ENCODE results near the gene MRPL18.
A peak's percentile ranks its signal among the peaks of the same experiment; 100 is the strongest.
"Not testable (repeated sequence)": the region's sequence is repeated elsewhere in the genome, so short reads cannot be mapped to it uniquely, and the experiment has no call there.

The MRPL18 gene

DNA sequence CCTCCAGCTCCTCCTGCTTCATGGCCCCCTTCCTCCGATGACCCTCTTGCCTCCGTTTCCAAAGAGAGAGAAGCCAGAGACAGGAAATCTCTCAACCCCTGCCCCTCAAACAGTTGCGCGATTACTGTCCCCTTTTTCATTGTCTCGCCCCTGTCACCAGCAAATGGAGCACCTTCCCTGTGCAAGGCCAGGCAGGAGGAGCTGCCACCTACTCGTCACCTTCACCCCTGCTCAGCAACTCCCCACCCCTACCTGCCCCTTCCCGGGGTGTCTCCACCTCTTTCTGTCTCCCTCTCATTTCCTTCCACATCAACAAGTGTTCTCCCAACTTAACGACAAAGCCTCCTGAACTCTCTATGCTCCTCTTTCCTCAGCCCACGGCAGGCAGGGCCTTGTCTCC is 23.5 kb downstream of the MRPL18 start:
- no peak overlapping the region for H3K27ac Mint-ChIP-seq
- no peak for DNase-seq
- H3K36me3 Mint-ChIP-seq (ENCODE audit: insufficient read depth), result no peaks in the 10 kb centered on the region
- no peak for ATAC-seq (replicated peaks)
- no peaks in the 10 kb centered on the region for H3K9me3 Mint-ChIP-seq
- no peak overlapping the region for H3K4me3 Mint-ChIP-seq
- no peaks in the 10 kb centered on the region for H3K27me3 Mint-ChIP-seq
- H3K4me1 Mint-ChIP-seq (ENCODE audit: low read depth in 2 of 2), result no peaks in the 10 kb centered on the region

DNA sequence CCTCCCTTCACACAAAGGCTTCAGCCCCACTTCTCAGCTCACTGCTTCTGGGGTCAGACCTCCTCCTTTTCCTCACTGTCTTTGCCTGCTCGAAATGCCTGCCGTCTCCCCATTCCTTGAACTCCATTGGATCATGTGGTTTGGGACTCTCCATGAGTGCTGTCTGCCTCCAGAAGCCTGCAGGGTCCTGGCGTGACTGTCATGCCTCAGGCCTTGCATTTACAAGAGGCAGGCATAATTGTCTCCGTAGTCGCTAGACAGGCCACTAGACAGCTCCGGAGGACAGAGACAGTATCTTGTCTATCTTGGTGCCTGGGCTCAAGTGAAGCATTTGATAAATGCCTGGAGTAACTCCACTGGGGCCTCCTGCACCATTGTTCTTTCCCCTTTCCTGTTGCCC is 25.1 kb downstream of the MRPL18 start:
- Mint-ChIP-seq H3K4me1 (ENCODE audit: low read depth in 2 of 2) (peaks cover 12 to 13% of the 10 kb centered on the region in 2 donors), H3K36me3 (ENCODE audit: insufficient read depth) (no peaks in the 10 kb centered on the region), H3K4me3 (no peak overlapping the region), H3K27ac (no peak overlapping the region), H3K27me3 (no peaks in the 10 kb centered on the region), H3K9me3 (no peaks in the 10 kb centered on the region)
- no peak for ATAC-seq (replicated peaks)
- DNase-seq, result no peak

DNA sequence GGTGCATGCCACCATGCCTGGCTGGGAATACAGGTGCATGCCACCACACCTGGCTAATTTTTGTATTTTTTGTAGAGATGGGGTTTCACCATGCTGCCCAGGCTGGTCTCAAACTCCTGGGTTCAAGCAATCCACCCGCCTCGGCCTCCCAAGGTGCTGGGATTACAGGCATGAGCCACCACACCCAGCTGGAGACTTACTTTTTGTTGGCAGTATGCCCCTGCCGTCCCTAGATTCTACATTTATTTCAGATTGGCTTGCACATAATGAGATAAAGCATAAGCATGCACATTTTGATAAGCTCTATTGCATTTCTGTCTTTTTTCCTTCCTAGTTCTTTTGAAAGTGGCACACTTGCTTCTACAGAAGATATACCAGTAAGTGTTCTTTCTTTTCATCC is 26.5 kb downstream of the MRPL18 start:
- ATAC-seq (replicated peaks); H3K27ac Mint-ChIP-seq; H3K9me3 Mint-ChIP-seq; H3K4me3 Mint-ChIP-seq; H3K27me3 Mint-ChIP-seq; DNase-seq; H3K36me3 Mint-ChIP-seq (ENCODE audit: insufficient read depth): not testable (repeated sequence)
- H3K4me1 Mint-ChIP-seq (ENCODE audit: low read depth in 2 of 2), result peaks cover 16% of the 10 kb centered on the region in 2 donors

DNA sequence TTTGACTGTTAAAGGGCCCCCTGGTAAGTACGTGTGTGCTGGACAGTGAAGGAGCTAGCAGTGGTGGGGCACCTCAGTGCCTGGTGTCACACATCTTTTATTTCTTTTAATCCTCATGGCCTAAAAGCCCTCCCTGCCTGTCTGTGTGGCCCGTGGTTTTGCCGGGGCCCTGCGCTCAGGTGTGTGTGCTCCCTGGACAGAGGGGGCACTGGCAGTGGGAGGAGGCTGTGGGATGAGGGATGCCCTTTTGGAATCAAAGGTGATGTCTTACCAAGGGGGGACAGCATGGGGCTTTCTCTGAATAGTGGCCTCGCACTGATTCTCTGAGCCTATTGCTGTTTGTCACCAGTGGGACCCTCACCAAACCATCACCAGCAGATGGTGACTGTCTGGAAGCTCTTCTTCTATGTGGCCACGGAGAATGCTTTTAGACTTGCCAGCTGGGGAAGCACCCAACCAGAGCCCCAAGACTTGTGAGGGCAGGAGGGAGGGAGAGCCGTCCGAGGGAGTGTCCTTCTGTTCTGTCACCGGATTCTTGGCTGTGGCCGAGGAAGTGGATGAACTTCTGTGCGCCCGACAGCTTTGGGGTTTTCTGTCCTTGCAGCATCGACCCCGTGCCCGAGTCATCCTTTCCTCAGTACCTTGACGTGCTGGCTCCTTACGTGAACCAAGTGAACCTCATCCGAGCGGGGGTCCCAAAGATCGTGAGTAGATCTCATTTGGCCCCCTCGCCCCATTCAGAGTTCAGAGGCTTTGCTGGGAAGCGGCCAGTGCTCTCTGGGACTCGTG is 27.9 kb downstream of the MRPL18 start:
- DNase-seq, result no peak
- Mint-ChIP-seq H3K27ac (no peak overlapping the region), H3K27me3 (peaks cover 0 to 7% of the 10 kb centered on the region in 2 donors), H3K9me3 (no peaks in the 10 kb centered on the region), H3K36me3 (ENCODE audit: insufficient read depth) (no peaks in the 10 kb centered on the region), H3K4me1 (ENCODE audit: low read depth in 2 of 2) (peaks cover 16% of the 10 kb centered on the region in 2 donors), H3K4me3 (no peak overlapping the region)
- ATAC-seq (replicated peaks), result no peak

DNA sequence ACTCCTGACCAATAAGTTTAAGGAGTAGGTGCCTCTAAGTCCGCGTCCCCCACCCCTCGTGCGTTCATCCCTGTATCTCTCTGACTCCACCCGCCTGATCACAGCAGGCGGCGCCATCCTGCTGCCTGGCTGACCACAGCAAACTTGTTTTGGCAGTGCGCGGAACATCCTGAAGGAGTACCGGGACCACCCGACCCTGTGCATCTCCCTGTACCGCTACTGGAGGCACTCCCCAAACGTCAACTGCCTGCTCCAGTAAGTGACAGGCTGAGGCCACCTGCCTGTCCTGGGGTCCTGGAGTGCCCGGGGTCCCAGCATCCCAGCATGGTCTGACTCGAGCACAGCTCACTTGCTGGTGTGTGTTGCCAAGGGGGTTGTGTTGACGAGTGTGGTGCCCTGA is 28.8 kb downstream of the MRPL18 start:
- peak overlapping the region in 1 of 2 donors; percentile 74 for H3K4me3 Mint-ChIP-seq
- no peaks in the 10 kb centered on the region for H3K9me3 Mint-ChIP-seq
- peaks cover 0 to 10% of the 10 kb centered on the region in 2 donors for H3K27me3 Mint-ChIP-seq
- ATAC-seq (replicated peaks) (no peak), DNase-seq (no peak)
- peak overlapping the region in 1 of 2 donors; percentile 62 for H3K27ac Mint-ChIP-seq
- H3K4me1 Mint-ChIP-seq (ENCODE audit: low read depth in 2 of 2), result peaks cover 16% of the 10 kb centered on the region in 2 donors
- H3K36me3 Mint-ChIP-seq (ENCODE audit: insufficient read depth), result no peaks in the 10 kb centered on the region

DNA sequence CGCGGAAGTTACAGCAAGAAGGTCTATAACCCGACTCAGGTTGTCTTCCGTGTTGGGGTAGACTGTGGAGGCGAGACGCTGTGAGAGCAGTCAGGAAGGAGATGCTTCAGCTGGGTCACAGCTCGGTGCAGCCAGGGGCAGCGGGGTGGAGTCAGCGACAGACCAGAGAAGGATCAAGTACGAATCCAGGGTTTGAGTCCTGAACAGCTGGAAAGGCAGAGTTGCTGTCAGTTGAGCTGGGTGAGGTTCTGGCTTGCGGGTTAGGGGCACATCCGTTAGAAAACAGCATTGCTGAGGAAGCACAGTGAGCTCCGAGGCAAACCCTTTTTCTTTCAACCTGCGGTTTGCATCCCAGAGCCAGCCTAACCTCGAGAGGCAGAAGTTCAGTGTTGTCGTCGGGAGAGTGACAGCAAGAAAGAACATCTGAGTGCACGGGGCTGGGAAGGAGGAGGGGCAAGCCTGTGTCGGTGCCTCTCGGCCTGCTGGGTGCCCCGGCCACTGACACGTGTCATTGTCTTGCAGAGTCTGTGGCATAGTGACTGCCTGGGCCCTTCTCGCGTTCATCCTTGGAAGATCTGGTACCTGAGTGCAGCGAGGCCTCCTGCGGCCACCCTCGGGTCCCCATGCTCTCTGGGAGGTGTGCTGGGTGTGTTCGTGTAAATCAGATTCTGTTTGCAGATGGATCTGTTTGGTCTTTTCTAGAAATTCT is 29.8 kb downstream of the MRPL18 start:
- Mint-ChIP-seq H3K9me3 (no peaks in the 10 kb centered on the region), H3K36me3 (ENCODE audit: insufficient read depth) (no peaks in the 10 kb centered on the region), H3K4me1 (ENCODE audit: low read depth in 2 of 2) (peaks cover 16% of the 10 kb centered on the region in 2 donors), H3K27ac (peak overlapping the region; percentile 54 to 62), H3K4me3 (peak overlapping the region; percentile 72 to 74), H3K27me3 (peaks cover 0 to 10% of the 10 kb centered on the region in 2 donors)
- peak in 1 of 3 experiments; percentile 4 for DNase-seq
- ATAC-seq (replicated peaks), result peak; percentile 80

DNA sequence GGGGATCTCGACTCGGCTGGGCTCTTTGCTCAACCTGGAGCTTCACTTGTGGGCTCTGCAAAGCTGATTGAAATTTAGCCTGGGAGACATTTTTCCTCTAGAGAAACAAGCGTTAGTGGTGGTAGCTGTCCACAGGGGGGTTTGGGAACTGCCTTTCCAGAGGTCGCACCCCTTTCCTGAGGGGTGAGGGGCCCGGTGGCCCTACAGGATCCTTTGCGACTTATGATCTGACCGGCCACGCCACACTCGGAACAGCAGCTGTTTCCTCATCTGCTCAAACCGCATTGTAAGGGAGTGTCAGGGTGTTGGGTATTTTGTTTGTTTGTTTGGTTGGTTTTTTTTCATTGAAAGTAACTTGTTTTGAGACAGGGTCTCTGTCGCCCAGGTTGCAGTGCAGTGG is 30.9 kb downstream of the MRPL18 start:
- Mint-ChIP-seq H3K27ac (no peak overlapping the region), H3K4me3 (no peak overlapping the region), H3K4me1 (ENCODE audit: low read depth in 2 of 2) (peaks cover 16% of the 10 kb centered on the region in 2 donors), H3K36me3 (ENCODE audit: insufficient read depth) (no peaks in the 10 kb centered on the region), H3K27me3 (peaks cover 0 to 10% of the 10 kb centered on the region in 2 donors), H3K9me3 (no peaks in the 10 kb centered on the region)
- DNase-seq (no peak), ATAC-seq (replicated peaks) (no peak)

DNA sequence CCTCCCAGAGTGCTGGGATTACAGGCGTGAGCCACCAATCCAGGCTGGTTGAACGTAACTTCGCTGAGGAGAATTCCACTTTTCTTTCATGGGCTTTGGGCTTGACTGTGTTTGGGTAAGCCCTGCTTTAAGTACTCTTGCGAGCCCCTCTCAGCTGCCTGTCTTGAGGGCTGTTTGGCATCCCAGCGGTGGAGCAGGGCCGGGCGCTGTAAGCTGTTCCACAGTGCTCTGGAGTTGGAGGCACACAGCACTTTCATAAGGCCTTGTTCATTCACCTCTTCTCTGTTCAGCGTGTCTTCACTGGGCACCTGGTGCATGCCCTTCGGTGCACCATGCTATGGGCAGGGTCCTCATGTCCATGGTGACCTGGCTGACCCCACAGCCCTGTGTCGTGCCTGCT is 31.5 kb downstream of the MRPL18 start:
- H3K36me3 Mint-ChIP-seq (ENCODE audit: insufficient read depth), result no peaks in the 10 kb centered on the region
- H3K4me1 Mint-ChIP-seq (ENCODE audit: low read depth in 2 of 2), result peaks cover 16% of the 10 kb centered on the region in 2 donors
- ATAC-seq (replicated peaks) (no peak), DNase-seq (no peak)
- H3K9me3 Mint-ChIP-seq, result no peaks in the 10 kb centered on the region
- H3K27ac Mint-ChIP-seq, result no peak overlapping the region
- H3K4me3 Mint-ChIP-seq, result no peak overlapping the region
- H3K27me3 Mint-ChIP-seq, result peaks cover 0 to 10% of the 10 kb centered on the region in 2 donors

DNA sequence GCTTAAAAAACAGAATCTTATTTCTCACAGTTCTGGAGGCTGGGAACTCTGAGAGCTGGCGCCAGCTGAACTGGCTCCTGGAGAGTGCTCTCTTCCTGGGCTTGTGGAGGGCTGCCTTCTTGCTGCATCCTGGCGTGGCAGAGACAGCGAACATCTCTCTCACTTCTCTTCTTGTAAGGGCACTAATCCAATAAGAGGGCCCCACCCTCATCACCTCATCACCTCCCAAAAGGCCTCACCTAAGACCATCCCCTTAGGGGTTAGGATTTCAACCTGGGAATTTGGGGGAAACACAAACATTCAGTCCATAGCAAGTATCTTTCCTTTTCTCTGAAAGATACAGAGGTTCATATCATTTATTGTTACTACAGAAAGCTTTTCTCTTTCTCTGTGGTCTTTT is 33.7 kb downstream of the MRPL18 start:
- ATAC-seq (replicated peaks), result no peak
- DNase-seq, result no peak
- Mint-ChIP-seq H3K36me3 (ENCODE audit: insufficient read depth) (no peaks in the 10 kb centered on the region), H3K27me3 (peaks cover 0 to 10% of the 10 kb centered on the region in 2 donors), H3K4me1 (ENCODE audit: low read depth in 2 of 2) (peaks cover 16% of the 10 kb centered on the region in 2 donors), H3K4me3 (no peak overlapping the region), H3K27ac (no peak overlapping the region), H3K9me3 (no peaks in the 10 kb centered on the region)

DNA sequence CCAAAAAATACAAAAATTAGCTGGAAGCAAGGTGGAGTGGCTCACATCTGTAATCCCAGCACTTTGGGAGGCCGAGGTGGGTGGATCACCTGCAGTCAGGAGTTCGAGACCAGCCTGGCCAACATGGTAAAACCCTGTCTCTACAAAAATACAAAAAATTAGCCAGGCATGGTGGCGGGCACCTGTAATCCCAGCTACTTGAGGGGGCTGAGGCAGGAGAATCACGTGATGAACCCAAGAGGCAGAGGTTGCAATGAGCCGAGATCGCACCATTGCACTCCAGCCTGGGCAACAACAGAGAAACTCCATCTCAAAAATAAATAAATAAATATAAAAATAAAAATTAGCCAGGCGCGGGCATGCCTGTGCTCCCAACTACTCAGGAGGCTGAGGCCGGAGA is 34.4 kb downstream of the MRPL18 start:
- H3K36me3 Mint-ChIP-seq (ENCODE audit: insufficient read depth); H3K4me3 Mint-ChIP-seq; H3K27me3 Mint-ChIP-seq; H3K9me3 Mint-ChIP-seq; DNase-seq; H3K27ac Mint-ChIP-seq; ATAC-seq (replicated peaks): not testable (repeated sequence)
- peaks cover 11 to 12% of the 10 kb centered on the region in 2 donors for H3K4me1 Mint-ChIP-seq (ENCODE audit: low read depth in 2 of 2)

DNA sequence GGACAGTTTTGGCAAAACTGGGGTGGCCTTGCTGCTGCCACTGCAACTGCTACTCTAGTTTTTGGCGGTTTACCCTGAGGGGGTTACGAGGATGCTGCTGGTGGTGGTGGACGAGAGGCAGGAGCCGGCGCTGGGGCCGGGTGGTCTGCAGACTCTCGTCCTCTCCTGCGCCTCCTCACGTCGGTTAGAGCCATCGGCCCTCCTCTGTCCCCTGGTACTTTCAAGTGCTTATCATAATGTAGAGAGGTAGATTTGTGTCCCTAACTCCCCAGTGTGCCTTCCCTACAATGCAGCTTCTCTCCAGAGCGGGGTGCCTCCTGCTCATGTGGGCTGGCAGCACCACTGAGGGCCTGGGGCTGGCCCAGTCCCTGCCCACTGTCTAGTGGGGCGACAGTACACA is 35.7 kb downstream of the MRPL18 start:
- no peaks in the 10 kb centered on the region for H3K9me3 Mint-ChIP-seq
- DNase-seq, result no peak
- H3K27me3 Mint-ChIP-seq, result peaks cover 7 to 21% of the 10 kb centered on the region in 2 donors
- peaks cover 0 to 5% of the 10 kb centered on the region in 2 donors for H3K4me1 Mint-ChIP-seq (ENCODE audit: low read depth in 2 of 2)
- H3K4me3 Mint-ChIP-seq, result no peak overlapping the region
- no peak overlapping the region for H3K27ac Mint-ChIP-seq
- H3K36me3 Mint-ChIP-seq (ENCODE audit: insufficient read depth), result no peaks in the 10 kb centered on the region
- ATAC-seq (replicated peaks), result no peak

DNA sequence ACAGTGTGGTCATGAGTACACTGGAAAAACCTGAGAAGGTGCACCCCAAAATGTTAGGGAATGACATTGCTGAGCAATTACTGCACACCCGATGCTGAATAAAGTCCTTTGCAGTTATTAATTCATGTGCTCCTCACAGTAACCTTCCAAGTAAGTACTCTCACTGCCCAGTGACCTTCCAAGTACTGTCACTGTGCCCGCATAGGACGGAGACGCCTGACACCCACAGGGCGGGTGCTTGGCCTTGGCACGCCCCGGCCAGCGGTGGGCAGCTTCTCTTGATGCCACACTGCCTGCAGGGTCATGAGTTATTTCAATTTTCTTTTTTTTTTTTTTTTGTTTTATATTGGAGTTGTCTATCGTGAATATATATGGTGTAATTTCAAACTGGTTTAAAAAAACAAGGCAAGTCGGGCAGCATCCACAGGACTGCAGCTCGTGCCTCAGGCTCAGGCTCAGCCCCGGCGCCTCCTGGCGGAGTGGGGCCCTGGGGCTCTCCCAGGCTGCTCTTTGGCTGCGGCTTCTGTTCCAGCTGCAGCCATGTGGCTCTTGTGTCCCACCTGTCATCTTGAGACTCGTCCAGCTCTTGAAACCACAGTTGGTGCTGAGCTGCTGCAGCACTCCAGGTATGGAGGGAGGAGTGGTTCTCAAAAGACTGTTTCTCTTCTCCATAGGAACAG is 36.8 kb downstream of the MRPL18 start:
- peaks cover 0 to 6% of the 10 kb centered on the region in 2 donors for H3K4me1 Mint-ChIP-seq (ENCODE audit: low read depth in 2 of 2)
- no peaks in the 10 kb centered on the region for H3K9me3 Mint-ChIP-seq
- no peak for ATAC-seq (replicated peaks)
- H3K36me3 Mint-ChIP-seq (ENCODE audit: insufficient read depth), result no peaks in the 10 kb centered on the region
- H3K27ac Mint-ChIP-seq, result no peak overlapping the region
- H3K27me3 Mint-ChIP-seq, result peaks cover 9 to 27% of the 10 kb centered on the region in 2 donors
- H3K4me3 Mint-ChIP-seq, result no peak overlapping the region
- DNase-seq, result no peak

DNA sequence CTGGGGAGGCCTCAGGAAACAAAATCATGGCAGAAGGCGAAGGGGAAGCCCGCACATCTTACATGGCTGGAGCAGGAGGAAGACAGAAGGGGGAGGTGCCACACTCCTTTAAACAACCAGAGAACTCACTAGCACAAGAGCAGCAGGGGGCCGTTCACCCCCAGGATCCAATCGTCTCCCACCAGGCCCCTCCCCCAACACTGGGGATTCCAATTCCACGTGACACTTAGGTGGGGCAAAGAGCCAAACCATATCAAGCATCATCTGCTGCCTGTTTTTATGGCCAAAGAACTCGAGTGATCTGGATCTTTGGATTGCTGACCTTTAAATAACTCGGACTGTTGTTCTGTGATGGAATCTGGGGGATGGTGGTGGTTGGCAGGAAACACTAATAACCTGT is 37.8 kb downstream of the MRPL18 start:
- no peak overlapping the region for H3K27ac Mint-ChIP-seq
- H3K36me3 Mint-ChIP-seq (ENCODE audit: insufficient read depth), result no peaks in the 10 kb centered on the region
- DNase-seq, result no peak
- peaks cover 0 to 6% of the 10 kb centered on the region in 2 donors for H3K4me1 Mint-ChIP-seq (ENCODE audit: low read depth in 2 of 2)
- peaks cover 9 to 21% of the 10 kb centered on the region in 2 donors for H3K27me3 Mint-ChIP-seq
- no peak for ATAC-seq (replicated peaks)
- H3K9me3 Mint-ChIP-seq, result no peaks in the 10 kb centered on the region
- H3K4me3 Mint-ChIP-seq, result no peak overlapping the region
